GM13976 (cell line): ENCODE data around the gene ELMO2.

Experiments
- DNase-seq: peaks from one replicate; pipeline ENCODE4 v3.0.0; 2012; ENCODE audit warnings: low spot score
- CTCF ChIP-seq: IDR thresholded peaks from 2 replicates; pipeline ENCODE4 v1.5.1; 2012; ENCODE audit warnings: borderline replicate concordance, mild to moderate bottlenecking; ENCODE audit not compliant: insufficient read depth; ENCODE audit errors: extremely low read depth, missing control alignments, control extremely low read depth
- in situ Hi-C: fragments of 300-500 bp; cut with MboI; formaldehyde crosslinking; loops from one replicate; pipeline ENCODE4 v1.12.0; 2022; ENCODE audit warnings: low sequenced_read_pairs, mixed read lengths, inconsistent platforms; ENCODE audit not compliant: unreplicated experiment

The ELMO2 gene

GRCh38 chr20:46333161-46333991 is 73.0 kb downstream of the ELMO2 start:
- in situ Hi-C loops: no loop called here
- DNase-seq: no peak

GRCh38 chr20:46332373-46333160 is 73.8 kb downstream of the ELMO2 start:
- DNase-seq: no peak
- in situ Hi-C loops: no loop called here

More at GRCh38 chr20:46333161-46333991, 73.0 kb downstream of the ELMO2 start:
- no peak for TF ChIP-seq CTCF

GRCh38 chr20:46331611-46332361 is 74.6 kb downstream of the ELMO2 start:
- no peak for TF ChIP-seq CTCF
- DNase-seq: no peak
- in situ Hi-C loops: no loop called here

More at GRCh38 chr20:46332373-46333160, 73.8 kb downstream of the ELMO2 start:
- TF ChIP-seq CTCF: no peak

- TF ChIP-seq CTCF: no peak
- no peak for DNase-seq
- in situ Hi-C loops: no loop called here
These were observed 75.5 kb downstream of the ELMO2 start for GRCh38 chr20:46330831-46331371.

- TF ChIP-seq CTCF: no peak
- in situ Hi-C loops: no loop called here
- DNase-seq: no peak
These were observed 76.2 kb downstream of the ELMO2 start for GRCh38 chr20:46330072-46330763.
